ENCODE results near the gene PRKCE. TPM values are rescaled to one million over a fixed set of nuclear protein-coding genes. Genes with fewer than 3 reads are reported as not detected.

Gene PRKCE
- total and polyA plus RNA-seq, 2 of the 8 experiments (the other 6 are each of a cell fraction or from before 2014, with no cell fraction given), result 0.54 to 2.1 TPM

DNA sequence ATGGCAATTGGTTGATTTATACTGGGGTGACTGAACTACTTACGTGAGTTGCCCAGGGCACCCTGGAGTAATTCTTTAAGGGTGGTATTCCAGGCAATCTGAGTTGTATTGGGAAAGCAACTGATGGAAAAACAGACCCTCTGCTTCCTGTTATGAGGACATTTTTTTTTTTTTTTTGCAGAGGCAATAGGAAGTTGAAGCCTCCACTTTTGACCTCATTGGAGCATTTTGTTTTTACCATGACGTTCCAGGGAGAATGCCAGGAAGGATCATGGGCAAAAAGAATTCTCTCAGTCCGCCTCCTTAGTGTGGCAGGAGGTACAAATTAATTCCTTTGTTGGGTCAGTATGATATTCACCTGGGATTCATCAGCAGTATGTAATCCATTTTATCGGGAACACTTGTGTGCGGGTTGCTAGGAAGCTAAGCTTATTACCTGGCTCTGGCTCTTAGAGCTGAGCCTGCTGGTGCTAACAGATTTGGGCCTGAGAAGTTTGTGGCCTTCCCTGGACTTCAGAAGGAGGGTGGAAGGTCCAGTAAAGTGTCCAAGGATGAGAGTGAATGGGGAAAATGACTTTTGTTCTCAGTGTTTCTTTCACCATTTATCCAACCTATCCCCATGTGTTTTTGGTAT is 372.8 kb downstream of the PRKCE start:
- Histone ChIP-seq H4K91ac (replicated peaks; ENCODE audit: insufficient read length, low read length) (no peak overlapping the region), H3K36me3 (ENCODE audit: control insufficient read depth in 2 of 4, insufficient read depth in 4 of 4, low read length in 3 of 4) (no peaks in the 10 kb centered on the region), H3K56ac (replicated peaks; ENCODE audit: insufficient read length, low read depth, low read length) (no peak overlapping the region), H2BK5ac (ENCODE audit: low read depth, low read length) (no peak overlapping the region), H3K27me3 (replicated peaks in 1 of 4; ENCODE audit: control insufficient read depth in 3 of 4, extremely low read depth in 1 of 4, insufficient read depth in 3 of 4, low read length in 3 of 4) (no peaks in the 10 kb centered on the region), H3K4me3 (ENCODE audit: extremely low read depth in 1 of 4, insufficient read depth in 2 of 4, low read depth in 3 of 4, low read length in 4 of 4) (no peak overlapping the region), H4K8ac (ENCODE audit: extremely low read depth, insufficient read depth, low read length) (no peak overlapping the region), H4K5ac (ENCODE audit: insufficient read length, low read depth, low read length) (no peak overlapping the region), H3K79me1 (ENCODE audit: low read depth, low read length) (no peaks in the 10 kb centered on the region), H2BK120ac (replicated peaks; ENCODE audit: low read depth, low read length) (no peak overlapping the region), H3K27ac (ENCODE audit: low read depth, low read length) (no peak overlapping the region), H3K9ac (replicated peaks in 1 of 4; ENCODE audit: extremely low read depth in 1 of 4, low read depth in 3 of 4, low read length in 3 of 4) (no peak overlapping the region), H3K9me3 (ENCODE audit: insufficient read depth in 2 of 2, low read depth in 1 of 2, low read length in 1 of 2) (0 out of 4 replicates have a peak, but pooled peaks cover 0 to 3% of the 10 kb centered on the region in 2 experiments), H3K14ac (ENCODE audit: insufficient read length) (no peak overlapping the region), H2BK15ac (ENCODE audit: low read length) (no peak overlapping the region), H2BK20ac (ENCODE audit: low read length) (no peak overlapping the region), H3K23me2 (ENCODE audit: low read depth, low read length) (no peaks in the 10 kb centered on the region), H4K20me1 (replicated peaks in 1 of 2; ENCODE audit: control insufficient read depth in 1 of 2, insufficient read depth in 2 of 2, low read length in 2 of 2) (no peaks in the 10 kb centered on the region), H3K4me2 (ENCODE audit: insufficient read depth in 1 of 2, low read depth in 2 of 2, low read length in 2 of 2) (no peak overlapping the region), H2BK12ac (ENCODE audit: low read depth, low read length) (no peak overlapping the region), H2AFZ (ENCODE audit: low read length) (no peak overlapping the region), H3K18ac (ENCODE audit: extremely low read depth, low read length) (no peak overlapping the region), H3K79me2 (ENCODE audit: control insufficient read depth in 1 of 2, insufficient read depth in 2 of 2, low read length in 2 of 2) (no peaks in the 10 kb centered on the region), H3K4ac (replicated peaks; ENCODE audit: insufficient read length, low read depth, low read length) (no peak overlapping the region), H3K4me1 (replicated peaks in 1 of 4; ENCODE audit: control insufficient read depth in 3 of 4, insufficient read depth in 4 of 4, low read length in 3 of 4) (no peaks in the 10 kb centered on the region), H3K23ac (ENCODE audit: insufficient read length) (no peak overlapping the region), H2AK5ac (ENCODE audit: low read depth, low read length) (no peak overlapping the region)
- ChIA-PET CTCF (ENCODE audit: partially characterized antibody) (interaction anchor here (0.7 to 1.4 kb wide), 4 partner anchors 8 to 432 kb away, joined by 3 to 5 read pairs (median 4); no protein-coding TSS in a partner anchor), POLR2A (ENCODE audit: partially characterized antibody) (no interaction called here)
- DNase-seq (ENCODE audit: low read depth in 1 of 2, low spot score in 2 of 2) (no peak), FAIRE-seq (no peak)
- no peak for TF ChIP-seq SUZ12 (IDR thresholded peaks at IDR 0.05; ENCODE audit: low read length)
- TF ChIP-seq, protein P1, sequence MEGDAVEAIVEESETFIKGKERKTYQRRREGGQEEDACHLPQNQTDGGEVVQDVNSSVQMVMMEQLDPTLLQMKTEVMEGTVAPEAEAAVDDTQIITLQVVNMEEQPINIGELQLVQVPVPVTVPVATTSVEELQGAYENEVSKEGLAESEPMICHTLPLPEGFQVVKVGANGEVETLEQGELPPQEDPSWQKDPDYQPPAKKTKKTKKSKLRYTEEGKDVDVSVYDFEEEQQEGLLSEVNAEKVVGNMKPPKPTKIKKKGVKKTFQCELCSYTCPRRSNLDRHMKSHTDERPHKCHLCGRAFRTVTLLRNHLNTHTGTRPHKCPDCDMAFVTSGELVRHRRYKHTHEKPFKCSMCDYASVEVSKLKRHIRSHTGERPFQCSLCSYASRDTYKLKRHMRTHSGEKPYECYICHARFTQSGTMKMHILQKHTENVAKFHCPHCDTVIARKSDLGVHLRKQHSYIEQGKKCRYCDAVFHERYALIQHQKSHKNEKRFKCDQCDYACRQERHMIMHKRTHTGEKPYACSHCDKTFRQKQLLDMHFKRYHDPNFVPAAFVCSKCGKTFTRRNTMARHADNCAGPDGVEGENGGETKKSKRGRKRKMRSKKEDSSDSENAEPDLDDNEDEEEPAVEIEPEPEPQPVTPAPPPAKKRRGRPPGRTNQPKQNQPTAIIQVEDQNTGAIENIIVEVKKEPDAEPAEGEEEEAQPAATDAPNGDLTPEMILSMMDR (IDR thresholded peaks at IDR 0.05; ENCODE audit: control extremely low read depth in 1 of 3, insufficient read depth in 1 of 3, low read depth in 1 of 3, low read length in 3 of 3), result no peak
- 81% methylated on average over 5 of the region's 5 CpGs; no CpG with 5 or more reads in 1 of the 2 experiments for WGBS, 2 experiments (ENCODE audit: extremely low coverage in 1 of 2, insufficient coverage in 1 of 2, insufficient read length in 1 of 2, insufficient replicate concordance in 2 of 2, low coverage in 1 of 2, low lambda C conversion rate in 2 of 2, missing lambda C conversion rate in 1 of 2)
